HG03378 (cell line): Measurements from ENCODE around the gene ATP2A2.

Experiments
- ATAC-seq: cut with Tn5 transposase; IDR thresholded peaks from one replicate; pipeline ENCODE4 v1.9.1; 2021; ENCODE audit warnings: mild to moderate bottlenecking, moderate library complexity; ENCODE audit not compliant: unreplicated experiment

ATP2A2 gene

GRCh38 chr12:110289044-110289710 is 8.1 kb downstream of the ATP2A2 start:
- no peak for ATAC-seq

- no peak for ATAC-seq
Observed at GRCh38 chr12:110289711-110290078, 8.6 kb downstream of the ATP2A2 start.

GRCh38 chr12:110301065-110301806 is 20.2 kb downstream of the ATP2A2 start:
- ATAC-seq = no peak

- ATAC-seq = no peak
Observed at GRCh38 chr12:110304061-110304551, 23.1 kb downstream of the ATP2A2 start.

- no peak for ATAC-seq
Observed at GRCh38 chr12:110307372-110307771, 26.3 kb downstream of the ATP2A2 start.

GRCh38 chr12:110310763-110311162 is 29.7 kb downstream of the ATP2A2 start:
- ATAC-seq = no peak

- no peak for ATAC-seq
Observed at GRCh38 chr12:110311903-110312302, 30.9 kb downstream of the ATP2A2 start.

GRCh38 chr12:110312581-110313360 is 31.7 kb downstream of the ATP2A2 start:
- ATAC-seq = no peak

- ATAC-seq = no peak
Observed at GRCh38 chr12:110314308-110314707, 33.3 kb downstream of the ATP2A2 start.

GRCh38 chr12:110316861-110317260 is 35.8 kb downstream of the ATP2A2 start:
- ATAC-seq = no peak

- no peak for ATAC-seq
Observed at GRCh38 chr12:110317911-110318310, 36.9 kb downstream of the ATP2A2 start.

- ATAC-seq = no peak
Observed at GRCh38 chr12:110320550-110320949, 39.5 kb downstream of the ATP2A2 start.

GRCh38 chr12:110329710-110330109 is 48.7 kb downstream of the ATP2A2 start:
- ATAC-seq = no peak

GRCh38 chr12:110330124-110330523 is 49.1 kb downstream of the ATP2A2 start:
- no peak for ATAC-seq

GRCh38 chr12:110330544-110330943 is 49.5 kb downstream of the ATP2A2 start:
- ATAC-seq = no peak

GRCh38 chr12:110333201-110333600 is 52.2 kb downstream of the ATP2A2 start:
- no peak for ATAC-seq

- ATAC-seq = no peak
Observed at GRCh38 chr12:110335481-110336045, 54.5 kb downstream of the ATP2A2 start.

GRCh38 chr12:110337912-110338710 is 57.1 kb downstream of the ATP2A2 start:
- ATAC-seq = no peak

GRCh38 chr12:110338754-110339153 is 57.7 kb downstream of the ATP2A2 start:
- no peak for ATAC-seq

GRCh38 chr12:110339184-110339952 is 58.3 kb downstream of the ATP2A2 start:
- ATAC-seq = no peak
